Stimulated activated CD8-positive, alpha-beta memory T cell treated with anti-CD3 and anti-CD28 coated beads, Interleukin-12 subunit alpha, Interleukin-12 subunit beta, amount 100 ng/mL, for 4 hours (primary cell): ENCODE data around the gene AMN.

Experiments used
- DNase-seq: peaks from one replicate; pipeline ENCODE4 v3.0.0-alpha.2; 2020; ENCODE audit warnings: low read depth

The AMN gene

DNA sequence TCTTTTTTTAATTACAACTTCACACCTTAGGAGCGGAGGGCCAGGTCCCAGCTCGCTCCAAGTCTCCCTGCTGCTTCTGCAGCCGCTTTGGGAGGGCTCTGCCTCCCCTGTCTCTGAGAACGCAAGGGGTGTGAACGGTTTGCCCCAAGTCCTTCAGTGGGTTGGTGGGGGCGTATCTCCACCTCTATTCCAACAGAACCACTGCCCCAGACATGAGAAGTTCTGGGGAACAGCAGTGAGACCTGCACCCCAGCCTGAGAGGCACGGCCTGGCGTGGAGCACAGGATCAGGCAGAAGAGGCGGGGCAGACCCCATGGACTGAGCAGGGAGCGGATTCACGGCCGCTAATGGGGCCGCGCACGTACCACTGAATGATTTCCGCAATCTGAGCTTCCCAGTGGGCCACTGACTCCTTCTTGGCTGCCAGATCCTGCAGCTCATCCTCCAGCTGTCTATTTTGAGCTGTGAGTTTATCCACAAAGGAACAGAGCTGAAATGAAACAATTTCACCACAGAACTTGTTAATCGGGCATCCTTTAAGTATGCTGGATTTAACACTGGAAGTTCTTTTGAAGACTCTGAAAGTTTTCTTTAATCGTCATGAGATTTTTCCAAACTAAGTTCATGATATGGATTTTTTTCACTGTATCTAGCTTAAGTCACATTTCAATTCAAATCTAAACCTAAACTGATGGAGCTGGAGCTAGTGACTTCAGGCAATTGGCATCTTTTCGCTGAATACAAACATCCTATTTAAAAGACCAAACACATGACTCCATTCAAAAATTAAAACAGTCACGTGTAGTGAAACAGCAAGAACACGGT lies 44.4 kb downstream of the AMN start:
- DNase-seq = no peak

GRCh38 chr14:102967506-102967795 lies 45.0 kb downstream of the AMN start:
- DNase-seq = no peak

- DNase-seq = no peak
Observed at GRCh38 chr14:102968306-102968705, 45.8 kb downstream of the AMN start.

GRCh38 chr14:102969060-102969791 lies 46.8 kb downstream of the AMN start:
- no peak for DNase-seq

- no peak for DNase-seq
Observed at GRCh38 chr14:102969901-102970300, 47.4 kb downstream of the AMN start.

- no peak for DNase-seq
Observed at GRCh38 chr14:102970496-102970895, 48.0 kb downstream of the AMN start.

- DNase-seq = no peak
Observed at GRCh38 chr14:102971314-102971713, 48.9 kb downstream of the AMN start.

- no peak for DNase-seq
Observed at GRCh38 chr14:102971836-102972606, 49.6 kb downstream of the AMN start.

DNA sequence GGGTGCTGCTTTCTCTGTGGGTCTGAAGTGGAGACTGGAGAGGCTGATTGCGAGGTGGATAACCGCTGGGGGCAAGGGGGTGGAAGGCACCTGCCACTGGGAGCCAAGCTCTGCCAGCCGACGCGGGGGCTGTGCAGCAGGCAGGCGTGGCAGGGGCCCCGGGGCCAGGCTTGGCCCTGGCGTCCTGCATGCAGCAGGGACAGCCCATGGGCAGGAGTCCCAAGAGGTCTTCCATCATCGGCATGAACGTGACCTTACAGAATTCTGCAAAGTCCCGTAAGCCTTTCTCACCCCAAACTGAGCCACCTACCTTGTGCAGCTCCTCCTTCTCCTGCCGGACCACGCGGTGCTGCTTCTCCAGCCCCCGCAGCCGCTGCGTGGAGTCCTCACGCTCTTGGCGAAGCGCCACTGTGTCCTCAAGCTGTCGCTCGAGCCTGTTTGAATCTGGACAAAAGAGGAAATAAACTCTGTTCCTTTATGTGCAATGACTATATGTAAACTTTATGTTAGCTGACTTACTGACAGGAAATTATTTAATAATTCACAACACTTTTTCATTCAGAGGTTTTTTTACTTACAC lies 51.3 kb downstream of the AMN start:
- DNase-seq = no peak

- DNase-seq = no peak
Observed at GRCh38 chr14:102975662-102976061, 53.2 kb downstream of the AMN start.

DNA sequence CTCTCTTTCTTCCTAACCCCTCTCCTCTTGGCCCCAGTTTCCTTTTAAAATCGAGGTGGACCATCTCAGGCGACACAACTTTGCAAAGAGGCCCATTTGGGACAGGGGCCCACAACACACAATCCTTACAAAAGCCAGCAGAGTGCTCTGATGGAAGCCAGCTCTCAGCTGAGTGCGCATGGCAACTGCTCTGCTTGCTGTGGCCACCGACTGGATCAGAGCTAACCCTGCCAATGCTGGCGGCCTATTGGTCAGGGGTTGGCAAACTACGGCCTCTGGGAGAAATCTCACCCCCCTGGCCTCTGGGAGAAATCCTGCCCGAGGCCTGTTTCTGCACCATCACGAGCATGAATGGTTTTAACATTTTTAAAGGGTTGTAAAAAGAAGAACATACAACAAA lies 55.0 kb downstream of the AMN start:
- no peak for DNase-seq

DNA sequence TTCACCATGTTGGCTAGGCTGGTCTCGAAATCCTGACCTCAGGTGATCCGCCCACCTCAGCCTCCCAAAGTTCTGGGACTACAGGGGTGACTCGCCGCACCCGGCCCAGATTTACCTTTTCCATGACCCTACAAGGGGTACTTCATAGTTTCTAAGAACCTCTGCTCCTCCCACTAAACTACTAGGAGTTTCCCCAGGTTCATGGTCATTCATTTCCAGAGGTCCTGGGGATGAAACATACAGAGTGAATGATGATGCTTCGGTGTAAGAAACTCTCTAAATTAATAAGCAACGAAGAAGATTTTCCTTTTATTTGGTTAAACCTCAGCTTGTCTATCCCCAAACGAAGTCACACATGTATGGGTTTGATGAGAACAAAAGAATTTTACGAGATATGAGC lies 56.9 kb downstream of the AMN start:
- no peak for DNase-seq

DNA sequence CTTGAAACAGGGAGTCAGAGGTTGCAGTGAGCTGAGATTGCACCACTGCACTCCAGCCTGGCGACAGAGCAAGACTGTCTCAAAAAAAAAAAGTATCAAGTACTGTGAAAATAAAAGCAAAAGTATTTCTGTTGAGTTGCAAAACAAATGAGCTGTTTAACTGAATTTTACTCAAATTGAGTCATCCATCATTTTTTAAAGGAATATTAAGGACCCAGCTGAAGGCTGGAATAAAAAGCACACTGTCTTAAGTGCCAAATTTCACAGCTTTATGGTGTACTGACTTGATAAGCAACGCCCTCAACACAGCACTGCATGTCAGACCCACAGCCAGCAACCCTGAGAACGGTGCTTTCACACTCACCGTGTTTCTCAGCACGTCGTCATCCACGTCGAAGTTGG lies 57.9 kb downstream of the AMN start:
- DNase-seq = no peak
